GM12878 (cell line): ENCODE results near the gene SLC3A2. TPM values are rescaled to one million over a fixed set of nuclear protein-coding genes. Genes with fewer than 3 reads are reported as not detected.

Experiments used
- BCLAF1 ChIP-seq: fragments of 450-650 bp; IDR thresholded peaks from 2 replicates; pipeline ENCODE4 v1.6.1; 2017; ENCODE audit warnings: antibody characterized with exemption, mild to moderate bottlenecking, moderate library complexity
- CHD1 ChIP-seq: IDR thresholded peaks from 2 replicates; pipeline ENCODE4 v1.6.1; 2012; ENCODE audit warnings: low read depth, low read length, improper control_type of control experiment
- CHD2 ChIP-seq: IDR thresholded peaks from 2 replicates; pipeline ENCODE4 v1.6.1; 2011; ENCODE audit warnings: low read depth, low read length, improper control_type of control experiment, borderline replicate concordance
- POLR2AphosphoS5 ChIP-seq: IDR thresholded peaks from 2 replicates; pipeline ENCODE4 v1.6.1; 2011; ENCODE audit warnings: mild to moderate bottlenecking, low read length, inconsistent platforms
- TCF3 ChIP-seq: IDR thresholded peaks from 2 replicates; pipeline ENCODE4 v1.6.1; 2012; ENCODE audit warnings: low read depth, mild to moderate bottlenecking, low read length, borderline replicate concordance; ENCODE audit not compliant: insufficient read depth
- TCF7 ChIP-seq: IDR thresholded peaks from 2 replicates; pipeline ENCODE4 v1.6.1; 2014; ENCODE audit warnings: antibody characterized with exemption, borderline replicate concordance
- polyA plus RNA-seq, 11 experiments: library from polyadenylated mRNA; depleted of rRNA in 4 of 11; unstranded in 6 of 11; stranded (reverse) in 5 of 11; fragments of >200 nt; fragmentation: Nextera tagmentation in 4 of 11; fragmentation: Illumina TruSeq in 1 of 11; extraction: Ambion mirVana in 4 of 11; extraction: Trizol in 1 of 11; gene quantifications; 1 replicate in 1 of 11; 2 replicates in 10 of 11; pipeline versions ENCODE4 v1.2.1 to v1.2.3, GENCODE V29; 2011 to 2016; ENCODE audit warnings: inconsistent platforms in 2 of 11, missing spikeins in 2 of 11, low read depth in 1 of 11
- total RNA-seq, 4 experiments: library from RNA; depleted of rRNA in 3 of 4; stranded (reverse); fragments of >200 nt in 3 of 4; fragmentation: Illumina TruSeq in 1 of 4; extraction: Trizol in 1 of 4; gene quantifications; 2 replicates each; pipeline versions ENCODE4 v1.2.1 to v1.2.3, GENCODE V29; 2013 to 2021
- TF ChIP-seq, protein P1 (sequence below): fragments of 450-650 bp; IDR thresholded peaks from 2 replicates; pipeline ENCODE4 v1.6.1; 2016; ENCODE audit warnings: mild to moderate bottlenecking, moderate library complexity, borderline replicate concordance
- TF ChIP-seq, protein P2 (sequence below): fragments of 450-650 bp; IDR thresholded peaks from 2 replicates; pipeline ENCODE4 v1.6.1; 2018; ENCODE audit warnings: borderline replicate concordance, mild to moderate bottlenecking; ENCODE audit not compliant: partially characterized antibody

SLC3A2 gene
- total and polyA plus RNA-seq, 10 of the 15 experiments (the other 5 are each of a cell fraction or from before 2014, with no cell fraction given) = 6.9 to 158 (median 106) TPM

- TF ChIP-seq BCLAF1 (no peak), TCF7 (no peak), POLR2AphosphoS5 (no peak), CHD2 (no peak), CHD1 (no peak), TCF3 (no peak)
- TF ChIP-seq, protein P1, sequence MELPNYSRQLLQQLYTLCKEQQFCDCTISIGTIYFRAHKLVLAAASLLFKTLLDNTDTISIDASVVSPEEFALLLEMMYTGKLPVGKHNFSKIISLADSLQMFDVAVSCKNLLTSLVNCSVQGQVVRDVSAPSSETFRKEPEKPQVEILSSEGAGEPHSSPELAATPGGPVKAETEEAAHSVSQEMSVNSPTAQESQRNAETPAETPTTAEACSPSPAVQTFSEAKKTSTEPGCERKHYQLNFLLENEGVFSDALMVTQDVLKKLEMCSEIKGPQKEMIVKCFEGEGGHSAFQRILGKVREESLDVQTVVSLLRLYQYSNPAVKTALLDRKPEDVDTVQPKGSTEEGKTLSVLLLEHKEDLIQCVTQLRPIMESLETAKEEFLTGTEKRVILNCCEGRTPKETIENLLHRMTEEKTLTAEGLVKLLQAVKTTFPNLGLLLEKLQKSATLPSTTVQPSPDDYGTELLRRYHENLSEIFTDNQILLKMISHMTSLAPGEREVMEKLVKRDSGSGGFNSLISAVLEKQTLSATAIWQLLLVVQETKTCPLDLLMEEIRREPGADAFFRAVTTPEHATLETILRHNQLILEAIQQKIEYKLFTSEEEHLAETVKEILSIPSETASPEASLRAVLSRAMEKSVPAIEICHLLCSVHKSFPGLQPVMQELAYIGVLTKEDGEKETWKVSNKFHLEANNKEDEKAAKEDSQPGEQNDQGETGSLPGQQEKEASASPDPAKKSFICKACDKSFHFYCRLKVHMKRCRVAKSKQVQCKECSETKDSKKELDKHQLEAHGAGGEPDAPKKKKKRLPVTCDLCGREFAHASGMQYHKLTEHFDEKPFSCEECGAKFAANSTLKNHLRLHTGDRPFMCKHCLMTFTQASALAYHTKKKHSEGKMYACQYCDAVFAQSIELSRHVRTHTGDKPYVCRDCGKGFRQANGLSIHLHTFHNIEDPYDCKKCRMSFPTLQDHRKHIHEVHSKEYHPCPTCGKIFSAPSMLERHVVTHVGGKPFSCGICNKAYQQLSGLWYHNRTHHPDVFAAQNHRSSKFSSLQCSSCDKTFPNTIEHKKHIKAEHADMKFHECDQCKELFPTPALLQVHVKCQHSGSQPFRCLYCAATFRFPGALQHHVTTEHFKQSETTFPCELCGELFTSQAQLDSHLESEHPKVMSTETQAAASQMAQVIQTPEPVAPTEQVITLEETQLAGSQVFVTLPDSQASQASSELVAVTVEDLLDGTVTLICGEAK = no peak
- TF ChIP-seq, protein P2, sequence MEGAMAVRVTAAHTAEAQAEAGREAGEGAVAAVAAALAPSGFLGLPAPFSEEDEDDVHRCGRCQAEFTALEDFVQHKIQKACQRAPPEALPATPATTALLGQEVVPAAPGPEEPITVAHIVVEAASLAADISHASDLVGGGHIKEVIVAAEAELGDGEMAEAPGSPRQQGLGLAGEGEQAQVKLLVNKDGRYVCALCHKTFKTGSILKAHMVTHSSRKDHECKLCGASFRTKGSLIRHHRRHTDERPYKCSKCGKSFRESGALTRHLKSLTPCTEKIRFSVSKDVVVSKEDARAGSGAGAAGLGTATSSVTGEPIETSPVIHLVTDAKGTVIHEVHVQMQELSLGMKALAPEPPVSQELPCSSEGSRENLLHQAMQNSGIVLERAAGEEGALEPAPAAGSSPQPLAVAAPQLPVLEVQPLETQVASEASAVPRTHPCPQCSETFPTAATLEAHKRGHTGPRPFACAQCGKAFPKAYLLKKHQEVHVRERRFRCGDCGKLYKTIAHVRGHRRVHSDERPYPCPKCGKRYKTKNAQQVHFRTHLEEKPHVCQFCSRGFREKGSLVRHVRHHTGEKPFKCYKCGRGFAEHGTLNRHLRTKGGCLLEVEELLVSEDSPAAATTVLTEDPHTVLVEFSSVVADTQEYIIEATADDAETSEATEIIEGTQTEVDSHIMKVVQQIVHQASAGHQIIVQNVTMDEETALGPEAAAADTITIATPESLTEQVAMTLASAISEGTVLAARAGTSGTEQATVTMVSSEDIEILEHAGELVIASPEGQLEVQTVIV = no peak
Observed at GRCh38 chr11:62914416-62914815, 33.7 kb downstream of the SLC3A2 start (continued).
